Uterus (tissue), 4 donors: ENCODE measurements around the gene CAMTA1. TPM values are rescaled to one million over a fixed set of nuclear protein-coding genes. Genes with fewer than 3 reads are reported as not detected.

Experiments
- DNase-seq, 2 donors: peaks; one replicate each; pipeline ENCODE4 v3.0.0-alpha.2; 2019 to 2020
- H3K27ac ChIP-seq, 2 donors: fragments of 200-600 bp; sonication (generic); 1 replicate in 1 of 2; 2 replicates in 1 of 2; pipeline ENCODE4 v1.5.1; 2016 to 2018
- H3K27me3 ChIP-seq, 2 donors: fragments of 200-600 bp; sonication (generic); one replicate each; pipeline ENCODE4 v1.5.1; 2018 to 2019; ENCODE audit warnings: control low read depth in 1 of 2
- H3K36me3 ChIP-seq, 2 donors: fragments of 200-600 bp; sonication (generic); one replicate each; pipeline ENCODE4 v1.5.1; 2019; ENCODE audit warnings: control low read depth in 1 of 2
- H3K4me1 ChIP-seq, 2 donors: fragments of 200-600 bp; sonication (generic); one replicate each; pipeline ENCODE4 v1.5.1; 2018 to 2019; ENCODE audit warnings: control low read depth in 1 of 2
- H3K4me3 ChIP-seq, 2 donors: fragments of 200-600 bp; sonication (generic); 1 replicate in 1 of 2; 2 replicates in 1 of 2; pipeline ENCODE4 v1.5.1; 2018 to 2019; ENCODE audit warnings: mild to moderate bottlenecking in 1 of 2
- H3K9me3 ChIP-seq, 2 donors: fragments of 200-600 bp; sonication (generic); one replicate each; pipeline ENCODE4 v1.5.1; 2019; ENCODE audit warnings: control low read depth in 1 of 2
- POLR2A ChIP-seq, 2 donors: fragments of 450-650 bp; IDR thresholded peaks; one replicate each; pipeline ENCODE4 v1.6.1; 2016; ENCODE audit warnings: antibody characterized with exemption in 2 of 2, mild to moderate bottlenecking in 1 of 2, moderate library complexity in 1 of 2
- intact Hi-C: fragments of 100-400 bp; cut with DNase I; formaldehyde crosslinking; loops from one replicate; pipeline ENCODE4 v1.15.1; 2023; ENCODE audit warnings: low total_unique reads
- total RNA-seq, 4 donors: library from RNA; depleted of rRNA in 3 of 4; stranded (reverse); fragments of >200 nt in 3 of 4; gene quantifications; one replicate each; pipeline versions ENCODE4 v1.1.0 to v1.2.4, GENCODE V29; 2014 to 2023
- TF ChIP-seq, protein P1 (sequence below), 4 experiments: fragments of 200-600 bp in 2 of 4; fragments of 450-650 bp in 2 of 4; sonication (generic) in 2 of 4; IDR thresholded peaks; one replicate each; pipeline ENCODE4 v1.5.1; 2016 to 2019; ENCODE audit warnings: antibody characterized with exemption in 4 of 4, mild to moderate bottlenecking in 2 of 4, moderate library complexity in 1 of 4
- donor health status: DM: yes; HTN: yes; CAD: no.

CAMTA1 gene
- total RNA-seq, 4 donors from 2014 or later: 29.7 to 427 (median 64.8) TPM

DNA sequence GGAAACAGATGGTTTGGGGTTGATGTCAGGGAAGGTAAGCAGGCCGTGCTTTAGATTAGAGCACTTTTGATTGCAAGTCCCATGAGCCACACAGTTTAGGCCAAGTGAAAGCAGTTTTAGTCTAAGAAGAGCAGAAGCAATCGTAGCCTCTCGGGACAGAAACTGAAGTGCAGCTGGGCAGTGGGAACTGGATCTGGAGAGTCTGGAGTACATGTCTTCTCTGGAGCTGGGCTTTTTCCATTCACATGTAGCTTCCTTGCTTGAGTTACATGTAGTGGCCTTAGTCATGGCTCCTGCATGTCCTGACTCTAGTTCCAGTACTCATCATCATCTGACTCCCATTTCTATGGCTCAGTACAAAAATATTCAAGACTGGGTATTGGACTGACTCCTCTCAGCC lies 16.7 kb downstream of the CAMTA1 start:
- Histone ChIP-seq H3K36me3 (no peaks in the 10 kb centered on the region), H3K27ac (no peak overlapping the region), H3K4me1 (no peaks in the 10 kb centered on the region), H3K9me3 (no peaks in the 10 kb centered on the region), H3K27me3 (no peaks in the 10 kb centered on the region), H3K4me3 (no peak overlapping the region)
- intact Hi-C loops: no loop called here
- no peak for TF ChIP-seq POLR2A (IDR thresholded peaks at IDR 0.05)
- TF ChIP-seq, protein P1, sequence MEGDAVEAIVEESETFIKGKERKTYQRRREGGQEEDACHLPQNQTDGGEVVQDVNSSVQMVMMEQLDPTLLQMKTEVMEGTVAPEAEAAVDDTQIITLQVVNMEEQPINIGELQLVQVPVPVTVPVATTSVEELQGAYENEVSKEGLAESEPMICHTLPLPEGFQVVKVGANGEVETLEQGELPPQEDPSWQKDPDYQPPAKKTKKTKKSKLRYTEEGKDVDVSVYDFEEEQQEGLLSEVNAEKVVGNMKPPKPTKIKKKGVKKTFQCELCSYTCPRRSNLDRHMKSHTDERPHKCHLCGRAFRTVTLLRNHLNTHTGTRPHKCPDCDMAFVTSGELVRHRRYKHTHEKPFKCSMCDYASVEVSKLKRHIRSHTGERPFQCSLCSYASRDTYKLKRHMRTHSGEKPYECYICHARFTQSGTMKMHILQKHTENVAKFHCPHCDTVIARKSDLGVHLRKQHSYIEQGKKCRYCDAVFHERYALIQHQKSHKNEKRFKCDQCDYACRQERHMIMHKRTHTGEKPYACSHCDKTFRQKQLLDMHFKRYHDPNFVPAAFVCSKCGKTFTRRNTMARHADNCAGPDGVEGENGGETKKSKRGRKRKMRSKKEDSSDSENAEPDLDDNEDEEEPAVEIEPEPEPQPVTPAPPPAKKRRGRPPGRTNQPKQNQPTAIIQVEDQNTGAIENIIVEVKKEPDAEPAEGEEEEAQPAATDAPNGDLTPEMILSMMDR (IDR thresholded peaks at IDR 0.05): no peak
- no peak for DNase-seq

- Histone ChIP-seq H3K4me1 (no peaks in the 10 kb centered on the region), H3K9me3 (no peaks in the 10 kb centered on the region), H3K27ac (no peak overlapping the region), H3K27me3 (no peaks in the 10 kb centered on the region), H3K36me3 (no peaks in the 10 kb centered on the region), H3K4me3 (no peak overlapping the region)
- DNase-seq: no peak
- no peak for TF ChIP-seq POLR2A (IDR thresholded peaks at IDR 0.05)
- TF ChIP-seq, protein P1 (IDR thresholded peaks at IDR 0.05): no peak
- intact Hi-C loops: no loop called here
Observed at GRCh38 chr1:6802454-6802853, 17.2 kb downstream of the CAMTA1 start.

DNA sequence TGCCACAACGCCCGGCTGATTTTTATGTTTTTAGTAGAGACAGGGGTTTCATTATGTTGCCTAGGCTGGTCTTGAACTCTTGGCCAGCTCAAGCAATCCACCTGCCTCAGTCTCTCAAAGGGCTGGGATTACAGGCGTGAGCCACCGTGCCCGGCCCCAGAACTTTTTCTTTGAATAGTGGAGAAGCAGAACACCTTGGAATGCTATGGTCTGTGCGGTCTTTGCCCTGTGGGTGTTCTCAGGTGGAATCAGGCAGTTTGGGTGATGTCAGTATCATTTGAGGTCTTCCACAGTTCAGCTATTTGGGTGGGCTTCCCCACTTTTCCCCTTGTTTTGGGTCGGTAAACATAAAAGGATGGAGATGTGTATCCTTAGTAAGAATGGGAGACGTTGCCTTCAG lies 17.6 kb downstream of the CAMTA1 start:
- TF ChIP-seq POLR2A (IDR thresholded peaks at IDR 0.05): no peak
- intact Hi-C loops: no loop called here
- Histone ChIP-seq H3K9me3 (no peaks in the 10 kb centered on the region), H3K36me3 (no peaks in the 10 kb centered on the region), H3K27me3 (no peaks in the 10 kb centered on the region), H3K4me1 (no peaks in the 10 kb centered on the region), H3K27ac (no peak overlapping the region), H3K4me3 (no peak overlapping the region)
- DNase-seq: no peak

DNA sequence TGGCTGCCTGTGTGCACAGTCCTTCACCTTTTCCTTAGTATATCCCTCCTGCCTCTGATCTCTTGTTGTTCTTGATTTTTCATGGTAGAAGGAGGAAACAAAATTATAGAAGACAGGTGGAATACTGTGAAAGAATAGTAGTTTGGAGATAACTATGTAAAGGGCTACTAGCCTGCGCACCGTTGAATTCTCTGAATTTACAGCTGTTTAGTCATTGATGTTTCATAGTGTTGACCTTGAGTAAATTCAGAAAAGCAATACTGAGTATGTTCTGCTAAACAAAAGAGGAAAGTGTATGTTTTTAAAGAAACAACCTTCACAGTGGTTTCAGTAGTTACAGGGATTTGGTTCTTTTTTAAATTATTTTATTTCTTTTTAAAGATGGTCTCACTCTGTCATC lies 18.1 kb downstream of the CAMTA1 start:
- no peaks in the 10 kb centered on the region for H3K9me3 ChIP-seq
- DNase-seq: no peak
- TF ChIP-seq POLR2A (IDR thresholded peaks at IDR 0.05): no peak
- TF ChIP-seq, protein P1 (IDR thresholded peaks at IDR 0.05): no peak
- no peaks in the 10 kb centered on the region for H3K36me3 ChIP-seq
- intact Hi-C loops: no loop called here
- no peaks in the 10 kb centered on the region for H3K4me1 ChIP-seq
- no peak overlapping the region for H3K4me3 ChIP-seq
- H3K27ac ChIP-seq: no peak overlapping the region
- no peaks in the 10 kb centered on the region for H3K27me3 ChIP-seq

DNA sequence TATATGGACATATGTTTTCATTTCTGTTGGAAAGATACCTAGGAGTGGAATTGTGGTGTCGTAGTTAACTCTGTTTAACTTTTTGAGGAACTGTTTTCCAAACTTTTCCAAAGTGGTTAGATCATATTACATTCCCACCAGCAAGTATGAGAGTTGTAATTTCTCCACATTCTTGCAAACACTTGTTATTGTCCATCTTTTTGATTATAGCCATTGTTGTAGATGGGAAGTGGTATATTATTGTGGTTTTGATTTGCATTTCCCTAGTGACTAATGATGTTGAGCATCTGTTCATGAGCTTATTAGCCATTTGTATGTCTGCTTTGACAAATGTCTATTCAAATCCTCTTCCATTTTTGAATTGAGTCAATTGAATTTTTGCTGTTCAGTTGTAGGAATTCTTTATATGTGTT lies 19.8 kb downstream of the CAMTA1 start:
- intact Hi-C loops: no loop called here
- Histone ChIP-seq H3K4me3 (no peak overlapping the region), H3K4me1 (no peaks in the 10 kb centered on the region), H3K27ac (no peak overlapping the region), H3K9me3 (no peaks in the 10 kb centered on the region), H3K27me3 (no peaks in the 10 kb centered on the region), H3K36me3 (no peaks in the 10 kb centered on the region)
- DNase-seq: no peak
- no peak for TF ChIP-seq POLR2A (IDR thresholded peaks at IDR 0.05)
- TF ChIP-seq, protein P1 (IDR thresholded peaks at IDR 0.05): no peak

GRCh38 chr1:6807782-6808181 lies 22.5 kb downstream of the CAMTA1 start:
- no peak overlapping the region for H3K4me3 ChIP-seq
- intact Hi-C loops: no loop called here
- TF ChIP-seq, protein P1 (IDR thresholded peaks at IDR 0.05): no peak
- no peak for TF ChIP-seq POLR2A (IDR thresholded peaks at IDR 0.05)
- H3K4me1 ChIP-seq: no peaks in the 10 kb centered on the region
- DNase-seq: no peak
- no peak overlapping the region for H3K27ac ChIP-seq
- H3K36me3 ChIP-seq: no peaks in the 10 kb centered on the region
- H3K9me3 ChIP-seq: no peaks in the 10 kb centered on the region
- no peaks in the 10 kb centered on the region for H3K27me3 ChIP-seq
